Esophagus squamous epithelium (tissue), 4 donors: Measurements from ENCODE around the gene PTN.

Experiments used
- CTCF ChIP-seq, 6 experiments: fragments of 450-650 bp in 4 of 6; fragments of 200-600 bp in 2 of 6; sonication (generic) in 2 of 6; IDR thresholded peaks; one replicate each; pipeline ENCODE4 v1.5.1; 2016 to 2019; ENCODE audit warnings: antibody characterized with exemption in 6 of 6, mild to moderate bottlenecking in 4 of 6, moderate library complexity in 4 of 6
- POLR2A ChIP-seq, 4 donors: fragments of 450-650 bp; IDR thresholded peaks; one replicate each; pipeline ENCODE4 v1.6.1; 2017; ENCODE audit warnings: antibody characterized with exemption in 4 of 4, mild to moderate bottlenecking in 4 of 4, moderate library complexity in 3 of 4

GRCh38 chr7:137328373-137329120 is 15.0 kb downstream of the PTN start:
- no peak for TF ChIP-seq CTCF (IDR thresholded peaks at IDR 0.05)
- no peak for TF ChIP-seq POLR2A (IDR thresholded peaks at IDR 0.05)
